ENCODE measurements around the gene RGL1.
A peak's percentile ranks its signal among the peaks of the same experiment; 100 is the strongest.

Gene RGL1

GRCh38 chr1:183956559-183957188 is 151.8 kb downstream of the RGL1 start:
- peaks cover 6% of the 10 kb centered on the region; the same call in 1 of the 2 replicates for H3F3A ChIP-seq (ENCODE audit: low read depth)
- H3K4me3 ChIP-seq (ENCODE audit: low read length, poor library complexity, severe bottlenecking): peak overlapping the region; percentile 27
- H3K4me1 ChIP-seq (ENCODE audit: insufficient read depth, low read length, poor library complexity, severe bottlenecking): peaks cover 18% of the 10 kb centered on the region
- H3K9ac ChIP-seq (ENCODE audit: low read depth, low read length, poor library complexity, severe bottlenecking): peak overlapping the region; percentile 6
- H4K20me1 ChIP-seq (ENCODE audit: insufficient read depth, low read length, poor library complexity, severe bottlenecking): no peaks in the 10 kb centered on the region
- peak overlapping the region; percentile 84 for H2AFZ ChIP-seq (ENCODE audit: low read length)
- no peaks in the 10 kb centered on the region for H3K79me2 ChIP-seq (ENCODE audit: insufficient read depth, low read length)
- no peaks in the 10 kb centered on the region for H3K27me3 ChIP-seq (ENCODE audit: insufficient read depth, low read length, poor library complexity, severe bottlenecking)
- H3K9me3 ChIP-seq (ENCODE audit: insufficient read depth, low read depth, low read length): no peaks in the 10 kb centered on the region
- H3K9me2 ChIP-seq (replicated peaks; ENCODE audit: low read depth, low read length): no peaks in the 10 kb centered on the region
- peak; percentile 54 for TF ChIP-seq CTCF (conservative IDR thresholded peaks at IDR 0.05; ENCODE audit: low read length)
- TF ChIP-seq EZH2phosphoT487 (IDR thresholded peaks at IDR 0.05; ENCODE audit: borderline replicate concordance): no peak
- no peaks in the 10 kb centered on the region for H3K36me3 ChIP-seq (ENCODE audit: insufficient read depth, low read length)
- H3K4me2 ChIP-seq (ENCODE audit: low read depth, low read length, poor library complexity, severe bottlenecking): peak overlapping the region; percentile 55

- peak overlapping the region; percentile 27 for H3K4me3 ChIP-seq (ENCODE audit: low read length, poor library complexity, severe bottlenecking)
- H2AFZ ChIP-seq (ENCODE audit: low read length): peak overlapping the region; percentile 84
- no peak overlapping the region for H3K9ac ChIP-seq (ENCODE audit: low read depth, low read length, poor library complexity, severe bottlenecking)
- no peaks in the 10 kb centered on the region for H3K36me3 ChIP-seq (ENCODE audit: insufficient read depth, low read length)
- H3F3A ChIP-seq (ENCODE audit: low read depth): peaks cover 6% of the 10 kb centered on the region; the same call in 1 of the 2 replicates
- peaks cover 18% of the 10 kb centered on the region for H3K4me1 ChIP-seq (ENCODE audit: insufficient read depth, low read length, poor library complexity, severe bottlenecking)
- TF ChIP-seq CTCF (conservative IDR thresholded peaks at IDR 0.05; ENCODE audit: low read length) (no peak), EZH2phosphoT487 (IDR thresholded peaks at IDR 0.05; ENCODE audit: borderline replicate concordance) (no peak)
- no peaks in the 10 kb centered on the region for H3K27me3 ChIP-seq (ENCODE audit: insufficient read depth, low read length, poor library complexity, severe bottlenecking)
- no peaks in the 10 kb centered on the region for H3K9me2 ChIP-seq (replicated peaks; ENCODE audit: low read depth, low read length)
- H3K79me2 ChIP-seq (ENCODE audit: insufficient read depth, low read length): no peaks in the 10 kb centered on the region
- no peaks in the 10 kb centered on the region for H3K9me3 ChIP-seq (ENCODE audit: insufficient read depth, low read depth, low read length)
- peak overlapping the region; percentile 55 for H3K4me2 ChIP-seq (ENCODE audit: low read depth, low read length, poor library complexity, severe bottlenecking)
- no peaks in the 10 kb centered on the region for H4K20me1 ChIP-seq (ENCODE audit: insufficient read depth, low read length, poor library complexity, severe bottlenecking)
These were observed 152.4 kb downstream of the RGL1 start for GRCh38 chr1:183957216-183957830.

GRCh38 chr1:183958958-183959357 is 154.0 kb downstream of the RGL1 start:
- Histone ChIP-seq H3K4me2 (ENCODE audit: low read depth, low read length, poor library complexity, severe bottlenecking) (no peak overlapping the region), H3K36me3 (ENCODE audit: insufficient read depth, low read length) (no peaks in the 10 kb centered on the region), H3K9me2 (replicated peaks; ENCODE audit: low read depth, low read length) (no peaks in the 10 kb centered on the region), H2AFZ (ENCODE audit: low read length) (no peak overlapping the region), H3K9ac (ENCODE audit: low read depth, low read length, poor library complexity, severe bottlenecking) (no peak overlapping the region), H3K79me2 (ENCODE audit: insufficient read depth, low read length) (no peaks in the 10 kb centered on the region), H3K27me3 (ENCODE audit: insufficient read depth, low read length, poor library complexity, severe bottlenecking) (no peaks in the 10 kb centered on the region), H3K4me1 (ENCODE audit: insufficient read depth, low read length, poor library complexity, severe bottlenecking) (peaks cover 18% of the 10 kb centered on the region), H4K20me1 (ENCODE audit: insufficient read depth, low read length, poor library complexity, severe bottlenecking) (no peaks in the 10 kb centered on the region), H3K9me3 (ENCODE audit: insufficient read depth, low read depth, low read length) (no peaks in the 10 kb centered on the region), H3K4me3 (ENCODE audit: low read length, poor library complexity, severe bottlenecking) (no peak overlapping the region), H3F3A (ENCODE audit: low read depth) (peaks cover 6% of the 10 kb centered on the region; the same call in 1 of the 2 replicates)
- TF ChIP-seq CTCF (conservative IDR thresholded peaks at IDR 0.05; ENCODE audit: low read length) (no peak), EZH2phosphoT487 (IDR thresholded peaks at IDR 0.05; ENCODE audit: borderline replicate concordance) (no peak)
